Mesothelial cell of epicardium (in vitro differentiated cells): ENCODE measurements around the gene SSBP4. TPM values are rescaled to one million over a fixed set of nuclear protein-coding genes. Genes with fewer than 3 reads are reported as not detected.
A peak's percentile ranks its signal among the peaks of the same experiment; 100 is the strongest.

Experiments used
- DNase-seq, 2 experiments: peaks; one replicate each; pipeline ENCODE4 v3.0.0; 2021; ENCODE audit warnings: low spot score in 2 of 2; ENCODE audit not compliant: unreplicated experiment in 2 of 2
- H3K27ac Mint-ChIP-seq: 2 replicates; pipeline ENCODE4 v1.8.0; 2021; ENCODE audit warnings: mixed read lengths
- H3K27me3 Mint-ChIP-seq: 2 replicates; pipeline ENCODE4 v1.8.0; 2021; ENCODE audit warnings: low read depth, mixed read lengths
- H3K36me3 Mint-ChIP-seq: 2 replicates; pipeline ENCODE4 v1.8.0; 2021; ENCODE audit warnings: mixed read lengths
- H3K4me1 Mint-ChIP-seq: 2 replicates; pipeline ENCODE4 v1.8.0; 2021; ENCODE audit warnings: mixed read lengths
- H3K4me3 Mint-ChIP-seq: 2 replicates; pipeline ENCODE4 v1.8.0; 2021; ENCODE audit warnings: mild to moderate bottlenecking, moderate library complexity, mixed read lengths
- H3K9me3 Mint-ChIP-seq: 2 replicates; pipeline ENCODE4 v1.8.0; 2021; ENCODE audit warnings: mixed read lengths
- CTCF ChIP-seq: fragments of 200-600 bp; sonication (generic); IDR thresholded peaks from one replicate; pipeline ENCODE4 v1.5.0; 2021; ENCODE audit warnings: antibody characterized with exemption; ENCODE audit not compliant: unreplicated experiment
- total RNA-seq: library from RNA; stranded (reverse); gene quantifications from 3 replicates; pipeline ENCODE4 v1.2.1, GENCODE V29; 2021

Gene SSBP4
- total RNA-seq, 1 donor from 2014 or later, result 123 TPM

GRCh38 chr19:18467978-18468377 is 48.8 kb downstream of the SSBP4 start:
- no peaks in the 10 kb centered on the region for H3K9me3 Mint-ChIP-seq
- no peaks in the 10 kb centered on the region for H3K4me1 Mint-ChIP-seq
- H3K4me3 Mint-ChIP-seq, result no peak overlapping the region
- peaks cover 8% of the 10 kb centered on the region for H3K36me3 Mint-ChIP-seq
- DNase-seq, result no peak
- no peak overlapping the region for H3K27ac Mint-ChIP-seq
- no peaks in the 10 kb centered on the region for H3K27me3 Mint-ChIP-seq
- TF ChIP-seq CTCF, result no peak

- no peak overlapping the region for H3K27ac Mint-ChIP-seq
- no peaks in the 10 kb centered on the region for H3K4me1 Mint-ChIP-seq
These were observed 49.3 kb downstream of the SSBP4 start for GRCh38 chr19:18468517-18468916.

GRCh38 chr19:18469069-18469846 is 50.1 kb downstream of the SSBP4 start:
- H3K27me3 Mint-ChIP-seq, result no peaks in the 10 kb centered on the region
- H3K4me1 Mint-ChIP-seq, result no peaks in the 10 kb centered on the region
- no peaks in the 10 kb centered on the region for H3K9me3 Mint-ChIP-seq
- H3K4me3 Mint-ChIP-seq, result no peak overlapping the region
- TF ChIP-seq CTCF, result peak; percentile 90
- H3K27ac Mint-ChIP-seq, result no peak overlapping the region
- peaks cover 8% of the 10 kb centered on the region for H3K36me3 Mint-ChIP-seq
- peak in 1 of 2 experiments; percentile 78 for DNase-seq

More at GRCh38 chr19:18468517-18468916, 49.3 kb downstream of the SSBP4 start:
- H3K4me3 Mint-ChIP-seq, result no peak overlapping the region
- TF ChIP-seq CTCF, result no peak
- H3K36me3 Mint-ChIP-seq, result peaks cover 8% of the 10 kb centered on the region
- no peak for DNase-seq
- no peaks in the 10 kb centered on the region for H3K27me3 Mint-ChIP-seq
- H3K9me3 Mint-ChIP-seq, result no peaks in the 10 kb centered on the region

GRCh38 chr19:18470787-18471186 is 51.6 kb downstream of the SSBP4 start:
- Mint-ChIP-seq H3K4me3 (no peak overlapping the region), H3K27ac (no peak overlapping the region), H3K36me3 (peaks cover 2% of the 10 kb centered on the region), H3K27me3 (no peaks in the 10 kb centered on the region), H3K4me1 (no peaks in the 10 kb centered on the region), H3K9me3 (no peaks in the 10 kb centered on the region)
- DNase-seq, result no peak
- no peak for TF ChIP-seq CTCF

GRCh38 chr19:18473003-18473705 is 54.0 kb downstream of the SSBP4 start:
- Mint-ChIP-seq H3K27me3 (no peaks in the 10 kb centered on the region), H3K4me1 (no peaks in the 10 kb centered on the region), H3K27ac (no peak overlapping the region)

More at GRCh38 chr19:18473003-18473705, 54.0 kb downstream of the SSBP4 start:
- Mint-ChIP-seq H3K4me3 (no peak overlapping the region), H3K36me3 (peaks cover 2% of the 10 kb centered on the region), H3K9me3 (no peaks in the 10 kb centered on the region)
- no peak for DNase-seq
- no peak for TF ChIP-seq CTCF
